Activated naive CD4-positive, alpha-beta T cell treated with anti-CD3 and anti-CD28 coated beads for 36 hours (primary cell): ENCODE measurements around the gene NUDT16L1. TPM values are rescaled to one million over a fixed set of nuclear protein-coding genes. Genes with fewer than 3 reads are reported as not detected.

Experiments used
- CTCF ChIA-PET: fragments of 350-600 bp; sonication (Branson Sonifier 250); formaldehyde crosslinking; loops from one replicate; lab custom pipeline; 2021; ENCODE audit warnings: antibody characterized with exemption; lab: Charles Lee
- DNase-seq: peaks from one replicate; pipeline ENCODE4 v3.0.0-alpha.2; 2020
- H3K27ac Mint-ChIP-seq: one replicate; pipeline ENCODE4 v1.8.0; 2021; ENCODE audit warnings: mild to moderate bottlenecking, mixed read lengths
- H3K27me3 Mint-ChIP-seq: one replicate; pipeline ENCODE4 v1.8.0; 2021; ENCODE audit warnings: low read depth, mixed read lengths
- H3K36me3 Mint-ChIP-seq: one replicate; pipeline ENCODE4 v1.8.0; 2021; ENCODE audit warnings: low read depth, mixed read lengths
- H3K4me1 Mint-ChIP-seq: one replicate; pipeline ENCODE4 v1.8.0; 2021; ENCODE audit warnings: low read depth, mixed read lengths
- H3K4me3 Mint-ChIP-seq: one replicate; pipeline ENCODE4 v1.8.0; 2021; ENCODE audit warnings: mild to moderate bottlenecking, moderate library complexity, mixed read lengths
- H3K9me3 Mint-ChIP-seq: one replicate; pipeline ENCODE4 v1.8.0; 2021; ENCODE audit warnings: mixed read lengths
- intact Hi-C: fragments of 100-400 bp; cut with micrococcal nuclease; formaldehyde crosslinking; loops from one replicate; pipeline ENCODE4 v1.15.1; 2023
- total RNA-seq, 2 experiments: library from RNA; stranded (reverse); gene quantifications; one replicate each; pipeline ENCODE4 v1.2.3, GENCODE V29; 2021

NUDT16L1 gene
- total RNA-seq, 2 experiments from 2014 or later = 20.0 to 20.7 TPM

DNA sequence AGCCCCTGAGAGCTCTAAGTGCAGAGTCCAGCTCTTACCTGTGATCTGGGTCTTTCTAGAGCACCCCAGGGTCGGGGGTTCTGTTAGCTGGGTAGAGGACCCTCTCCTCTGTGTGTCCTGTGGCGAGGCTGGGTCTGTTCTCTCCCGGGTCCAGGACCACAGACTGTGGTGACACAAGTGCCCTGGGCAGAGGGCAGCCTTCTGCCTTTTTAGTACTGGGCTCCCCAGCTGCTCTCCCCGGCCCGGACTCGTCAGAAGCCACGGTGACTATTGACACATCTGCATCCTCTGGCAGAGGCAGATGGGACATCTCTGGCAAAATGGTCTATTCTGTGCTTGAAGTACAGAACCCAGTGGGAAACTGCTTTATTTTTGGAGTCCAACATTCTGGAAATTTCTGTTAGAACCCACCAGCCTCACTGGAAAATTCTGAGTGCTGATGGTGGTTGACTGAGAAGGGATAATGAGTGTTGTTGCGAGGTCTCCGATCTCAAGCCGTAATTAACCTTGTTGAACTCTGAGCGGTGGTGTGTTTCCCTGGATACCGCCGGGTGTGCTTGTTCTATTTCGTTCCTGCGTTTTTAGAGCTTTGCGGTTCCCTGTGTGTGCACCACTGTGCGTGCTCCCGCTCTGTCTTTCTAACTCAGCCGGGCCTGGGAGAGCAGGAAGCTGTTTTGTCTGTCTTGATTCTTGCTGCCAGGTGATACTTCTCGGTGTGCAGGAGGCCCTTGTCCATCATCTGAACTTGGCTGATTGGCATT lies 26.0 kb upstream of the NUDT16L1 start:
- Mint-ChIP-seq H3K4me1 (peaks cover 33% of the 10 kb centered on the region), H3K4me3 (no peak overlapping the region), H3K27me3 (no peaks in the 10 kb centered on the region), H3K36me3 (peaks cover 10% of the 10 kb centered on the region), H3K9me3 (no peaks in the 10 kb centered on the region), H3K27ac (no peak overlapping the region)
- CTCF ChIA-PET = no interaction called here
- intact Hi-C loops = no loop called here
- DNase-seq = no peak

DNA sequence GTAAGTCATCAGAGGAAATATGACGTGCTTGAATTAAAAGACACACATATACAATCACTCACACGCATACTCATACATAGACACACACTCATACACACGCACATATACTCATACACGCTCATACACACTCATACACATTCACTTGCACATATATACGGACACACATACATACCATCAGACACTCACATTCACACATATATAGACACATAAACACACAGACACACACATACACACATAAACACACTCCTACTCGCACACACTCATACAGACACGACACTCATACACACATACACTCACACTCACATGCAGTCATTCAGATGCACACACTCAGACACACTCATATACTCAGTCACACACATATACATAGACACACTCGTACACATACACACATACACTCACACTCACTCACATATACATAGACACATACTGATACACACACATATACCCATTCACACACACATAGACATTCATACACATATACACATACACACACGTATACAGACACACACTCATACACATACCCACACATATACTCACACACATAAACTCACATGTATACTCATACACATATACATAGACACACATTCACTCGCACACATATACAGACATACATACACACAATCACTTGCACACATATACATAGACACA lies 24.9 kb upstream of the NUDT16L1 start:
- CTCF ChIA-PET = no interaction called here
- no peak overlapping the region for H3K4me3 Mint-ChIP-seq
- H3K27me3 Mint-ChIP-seq = no peaks in the 10 kb centered on the region
- no peak overlapping the region for H3K27ac Mint-ChIP-seq
- H3K9me3 Mint-ChIP-seq = no peaks in the 10 kb centered on the region
- peaks cover 10% of the 10 kb centered on the region for H3K36me3 Mint-ChIP-seq
- no peak for DNase-seq
- H3K4me1 Mint-ChIP-seq = peaks cover 24% of the 10 kb centered on the region
- intact Hi-C loops = no loop called here

DNA sequence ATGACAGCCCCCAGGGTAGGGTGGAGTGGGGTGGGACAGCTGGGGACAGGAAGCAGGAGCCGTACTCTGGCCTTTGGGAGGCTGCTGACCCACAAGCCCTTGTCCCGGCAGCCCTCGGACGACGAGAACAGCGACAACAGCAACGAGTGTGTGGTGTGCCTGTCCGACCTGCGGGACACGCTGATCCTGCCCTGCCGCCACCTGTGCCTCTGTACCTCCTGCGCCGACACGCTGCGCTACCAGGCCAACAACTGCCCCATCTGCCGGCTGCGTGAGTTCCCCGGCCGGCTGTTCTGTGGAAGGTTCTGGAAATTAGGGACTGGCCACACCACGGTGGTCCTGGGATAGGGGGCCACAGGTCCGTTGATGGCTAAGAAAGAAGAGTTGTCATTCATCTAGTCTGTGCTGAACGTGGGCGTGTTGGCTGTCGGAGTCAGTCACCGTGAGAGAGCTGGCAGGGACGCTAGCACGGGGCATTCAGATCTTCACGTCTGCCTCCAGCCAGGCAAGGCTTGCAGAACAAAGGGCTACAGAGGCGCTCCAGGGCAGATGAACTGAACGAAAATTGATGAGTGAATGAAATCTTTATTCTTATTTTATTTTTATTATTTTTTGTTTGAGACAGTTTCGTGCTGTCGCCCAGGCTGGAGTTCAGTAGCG lies 19.8 kb upstream of the NUDT16L1 start:
- Mint-ChIP-seq H3K9me3 (no peaks in the 10 kb centered on the region), H3K36me3 (peaks cover 9% of the 10 kb centered on the region), H3K27me3 (no peaks in the 10 kb centered on the region), H3K4me3 (no peak overlapping the region), H3K4me1 (peaks cover 21% of the 10 kb centered on the region), H3K27ac (no peak overlapping the region)
- DNase-seq = no peak
- intact Hi-C loops = no loop called here
- CTCF ChIA-PET = no interaction called here

DNA sequence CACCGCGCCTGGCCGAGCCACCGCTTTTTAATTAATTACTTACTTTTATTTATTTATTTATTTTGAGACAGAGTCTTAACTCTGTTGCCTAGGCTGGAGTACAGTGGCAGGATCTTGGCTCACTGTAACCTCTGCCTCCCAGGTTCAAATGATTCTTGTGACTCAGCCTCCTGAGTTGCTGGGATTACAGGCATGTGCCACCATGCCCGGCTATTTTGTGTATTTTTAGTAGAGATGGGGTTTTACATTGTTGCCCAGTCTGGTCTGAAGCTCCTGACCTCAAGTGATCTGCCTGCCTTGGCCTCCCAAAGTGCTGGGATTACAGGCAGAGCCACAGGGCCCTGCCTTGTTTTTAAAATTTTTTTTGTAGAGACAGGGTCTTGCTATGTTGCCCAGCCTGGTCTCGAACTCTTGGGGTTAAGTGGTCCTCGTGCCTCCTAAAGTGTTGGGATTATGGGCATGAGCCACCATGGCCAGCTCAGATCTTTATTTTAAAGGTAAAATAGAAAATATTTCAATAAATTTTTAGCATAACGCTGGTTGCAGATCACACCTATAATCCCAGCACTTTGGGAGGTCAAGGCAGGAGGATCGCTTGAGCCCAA lies 18.3 kb upstream of the NUDT16L1 start:
- DNase-seq = no peak
- CTCF ChIA-PET = no interaction called here
- Mint-ChIP-seq H3K36me3 (peaks cover 7% of the 10 kb centered on the region), H3K4me1 (peaks cover 21% of the 10 kb centered on the region), H3K27me3 (no peaks in the 10 kb centered on the region), H3K4me3 (peak overlapping the region; percentile 16), H3K27ac (peak overlapping the region; percentile 96), H3K9me3 (no peaks in the 10 kb centered on the region)
- intact Hi-C loops = loop anchor here (5.0 kb wide), 1 partner anchor 168 kb away; no protein-coding TSS in a partner anchor

DNA sequence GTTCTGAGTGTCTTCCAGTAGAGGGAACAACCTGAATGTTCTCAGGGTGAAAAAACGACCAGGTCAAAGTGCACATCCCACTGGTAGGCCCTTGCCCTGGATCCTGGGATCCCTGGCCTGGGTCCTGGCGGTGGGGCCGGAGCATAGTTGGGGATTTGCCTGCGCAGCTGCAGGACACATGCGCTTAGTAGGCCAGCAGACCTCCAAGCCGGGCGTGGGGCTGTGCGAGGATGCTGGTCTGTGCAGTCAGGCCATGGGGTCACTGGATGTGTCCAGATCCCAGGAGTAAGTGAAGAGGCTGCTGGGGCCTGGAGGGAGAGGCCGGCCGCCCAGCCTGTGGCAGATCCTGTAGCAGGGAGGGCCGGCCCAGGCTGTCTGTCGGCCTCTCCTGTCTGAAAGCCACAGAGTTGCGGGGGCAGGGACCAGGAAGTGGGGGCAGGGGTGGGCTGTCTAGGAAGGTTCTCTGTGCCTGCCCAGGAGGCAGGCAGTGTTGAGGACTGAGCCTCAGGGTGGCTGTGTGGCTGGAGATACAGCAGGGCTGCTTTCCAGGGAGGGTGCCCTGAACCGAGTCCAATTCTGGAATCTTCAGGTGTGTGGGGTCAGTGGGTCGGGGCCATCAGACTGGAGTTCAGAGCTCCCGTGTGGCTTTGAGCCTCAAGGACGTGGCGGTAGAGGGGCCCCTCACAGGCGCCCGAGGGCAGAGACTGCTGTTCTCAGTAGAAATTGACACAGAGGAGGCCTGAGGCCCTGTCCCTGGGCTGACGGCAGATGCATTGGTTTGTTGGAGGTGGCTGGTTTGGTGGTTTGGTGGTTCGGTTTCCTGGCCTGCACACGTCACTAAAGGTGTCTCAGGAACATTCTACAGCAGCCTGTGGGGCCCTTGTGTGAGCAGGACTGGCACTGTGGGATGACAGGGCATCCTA lies 17.2 kb upstream of the NUDT16L1 start:
- intact Hi-C loops = loop anchor here (1.0 to 5.0 kb wide), 4 partner anchors 11 to 169 kb away; partner anchors contain the start of gene NUDT16L1
- no peaks in the 10 kb centered on the region for H3K27me3 Mint-ChIP-seq
- H3K4me3 Mint-ChIP-seq = peak overlapping the region; percentile 53
- CTCF ChIA-PET = interaction anchor here (1.1 kb wide), 1 partner anchor 25 kb away, joined by 7 read pairs; no protein-coding TSS in a partner anchor
- peak; percentile 89 for DNase-seq
- no peaks in the 10 kb centered on the region for H3K9me3 Mint-ChIP-seq
- H3K4me1 Mint-ChIP-seq = peaks cover 21% of the 10 kb centered on the region
- peaks cover 7% of the 10 kb centered on the region for H3K36me3 Mint-ChIP-seq
- H3K27ac Mint-ChIP-seq = peak overlapping the region; percentile 96

DNA sequence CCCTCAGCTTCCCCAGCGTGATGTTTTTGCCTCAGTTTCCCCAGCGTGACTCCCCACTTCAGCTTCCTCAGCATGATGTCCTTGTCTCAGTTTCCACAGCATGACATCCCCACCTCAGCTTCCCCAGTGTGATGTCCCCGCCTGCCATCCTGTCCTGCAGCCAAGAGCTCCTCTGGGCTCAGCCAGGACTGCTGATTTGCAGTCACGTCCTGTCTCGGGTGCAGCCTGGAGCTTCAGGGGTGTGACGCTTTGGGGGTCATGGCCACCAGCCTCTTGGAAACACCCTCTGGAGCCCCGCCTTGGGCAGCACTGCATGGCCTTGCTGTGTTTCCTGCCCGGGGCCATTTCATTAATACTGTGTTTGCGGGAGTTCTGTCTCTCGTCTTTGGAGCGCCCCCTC lies 16.5 kb upstream of the NUDT16L1 start:
- CTCF ChIA-PET = interaction anchor here (1.1 kb wide), 1 partner anchor 26 kb away, joined by 7 read pairs; no protein-coding TSS in a partner anchor
- H3K36me3 Mint-ChIP-seq = peaks cover 9% of the 10 kb centered on the region
- H3K4me1 Mint-ChIP-seq = peaks cover 26% of the 10 kb centered on the region
- intact Hi-C loops = loop anchor here (1.0 to 5.0 kb wide), 4 partner anchors 12 to 170 kb away; partner anchors contain the start of gene NUDT16L1
- H3K9me3 Mint-ChIP-seq = no peaks in the 10 kb centered on the region
- H3K27ac Mint-ChIP-seq = peak overlapping the region; percentile 96
- peak overlapping the region; percentile 53 for H3K4me3 Mint-ChIP-seq
- no peaks in the 10 kb centered on the region for H3K27me3 Mint-ChIP-seq
- DNase-seq = peak; percentile 17

DNA sequence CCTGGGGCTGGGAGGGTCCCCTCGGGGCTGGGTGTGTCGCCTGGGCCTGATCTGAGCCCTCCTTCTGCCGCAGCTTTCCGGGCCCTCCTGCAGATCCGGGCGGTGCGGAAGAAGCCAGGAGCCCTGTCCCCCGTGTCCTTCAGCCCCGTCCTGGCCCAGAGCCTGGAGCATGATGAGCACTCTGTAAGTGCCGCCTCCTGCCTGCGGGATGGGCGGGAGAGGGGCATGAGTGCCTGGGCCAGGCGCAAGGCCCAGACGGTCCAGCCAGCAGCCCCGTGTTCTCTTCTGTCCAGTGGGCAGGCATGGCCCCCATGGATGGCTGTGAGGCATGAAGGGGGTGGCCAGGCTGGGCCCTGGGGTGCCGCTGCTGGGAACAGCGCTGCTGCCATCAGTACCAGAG lies 16.0 kb upstream of the NUDT16L1 start:
- H3K36me3 Mint-ChIP-seq = peaks cover 9% of the 10 kb centered on the region
- CTCF ChIA-PET = no interaction called here
- no peaks in the 10 kb centered on the region for H3K9me3 Mint-ChIP-seq
- H3K4me3 Mint-ChIP-seq = no peak overlapping the region
- no peak for DNase-seq
- H3K27ac Mint-ChIP-seq = no peak overlapping the region
- H3K27me3 Mint-ChIP-seq = no peaks in the 10 kb centered on the region
- H3K4me1 Mint-ChIP-seq = peaks cover 26% of the 10 kb centered on the region
- intact Hi-C loops = loop anchor here (2.0 to 5.0 kb wide), 2 partner anchors 17 to 170 kb away; no protein-coding TSS in a partner anchor

DNA sequence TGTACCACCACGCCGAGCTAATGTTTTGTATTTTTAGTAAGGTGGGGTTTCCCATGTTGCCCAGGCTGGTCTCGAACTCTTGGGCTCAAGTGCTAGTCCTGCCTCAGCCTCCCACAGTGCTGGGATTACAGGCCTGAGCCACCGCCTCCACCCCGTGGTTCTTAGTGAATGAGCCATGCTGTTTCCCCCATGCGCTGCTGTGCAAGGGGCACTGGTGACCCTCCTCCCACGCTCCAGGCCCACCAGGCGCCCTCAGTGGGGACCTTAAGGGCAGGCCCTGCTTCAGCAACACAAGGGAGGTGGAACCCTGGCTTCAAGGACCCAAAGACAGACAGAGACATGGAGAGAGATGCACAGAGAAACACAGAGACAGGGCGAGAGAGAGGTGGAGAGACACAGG lies 15.4 kb upstream of the NUDT16L1 start:
- Mint-ChIP-seq H3K36me3 (peaks cover 9% of the 10 kb centered on the region), H3K27ac (peak overlapping the region; percentile 32), H3K9me3 (no peaks in the 10 kb centered on the region), H3K4me3 (no peak overlapping the region), H3K27me3 (no peaks in the 10 kb centered on the region), H3K4me1 (peaks cover 26% of the 10 kb centered on the region)
- no peak for DNase-seq
- intact Hi-C loops = loop anchor here (2.0 to 5.0 kb wide), 2 partner anchors 17 to 171 kb away; no protein-coding TSS in a partner anchor
- CTCF ChIA-PET = no interaction called here

DNA sequence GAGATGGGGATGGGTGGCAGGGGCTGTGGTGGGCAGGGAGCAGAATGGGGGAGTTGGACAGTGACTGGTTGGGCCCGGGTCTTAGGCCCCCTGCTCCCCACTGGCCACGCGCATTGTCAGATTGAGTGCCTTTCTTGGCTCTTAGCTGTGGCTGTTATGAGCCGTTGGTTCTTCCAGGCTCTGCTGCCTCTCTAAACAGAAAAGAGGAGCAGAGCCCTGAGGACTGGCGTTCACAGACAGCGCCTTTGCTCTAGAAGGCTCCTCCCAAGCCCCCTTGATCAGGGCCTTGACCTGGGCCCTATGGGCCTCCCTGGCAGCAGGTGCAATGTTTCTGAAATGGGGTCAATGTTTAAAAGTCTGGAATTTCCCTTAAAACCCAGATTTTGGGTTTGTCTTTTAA lies 14.8 kb upstream of the NUDT16L1 start:
- peaks cover 26% of the 10 kb centered on the region for H3K4me1 Mint-ChIP-seq
- CTCF ChIA-PET = no interaction called here

DNA sequence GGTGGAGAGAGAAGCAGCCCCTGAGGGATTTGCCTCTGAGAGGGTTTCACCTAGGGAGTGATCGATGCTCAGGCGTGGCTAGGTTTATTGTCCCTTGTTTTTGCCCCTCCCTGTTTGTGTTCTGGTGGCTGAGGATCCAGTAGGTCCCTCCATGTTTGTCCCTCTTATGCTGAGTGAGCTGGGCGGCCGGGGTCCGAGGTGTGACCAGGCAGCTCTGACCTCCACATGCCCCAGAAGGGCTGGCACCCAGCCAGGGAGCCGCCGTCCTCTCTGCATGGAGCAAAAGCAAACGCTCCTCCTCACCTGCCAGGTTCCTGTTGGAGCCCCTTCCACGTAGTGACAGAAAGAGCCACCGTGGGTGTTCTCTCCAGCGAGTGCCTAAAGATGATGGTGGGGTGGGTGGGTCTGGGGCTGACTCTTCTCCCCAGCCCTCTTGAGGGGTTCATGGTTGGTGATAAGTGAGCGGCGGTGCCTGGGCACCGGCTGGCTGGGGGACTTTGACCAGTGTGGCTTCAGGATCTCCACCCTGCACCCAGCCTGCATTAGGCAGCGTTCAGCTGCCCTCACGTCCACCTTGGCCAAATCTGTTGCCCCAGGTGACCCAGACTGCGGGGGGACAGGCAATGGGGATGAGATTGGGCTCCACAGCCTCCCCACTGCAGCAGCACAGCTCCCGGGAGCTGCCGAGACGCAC lies 14.1 kb upstream of the NUDT16L1 start:
- no peak for DNase-seq
- peaks cover 6% of the 10 kb centered on the region for H3K36me3 Mint-ChIP-seq
- no peaks in the 10 kb centered on the region for H3K9me3 Mint-ChIP-seq
- CTCF ChIA-PET = no interaction called here
- peaks cover 26% of the 10 kb centered on the region for H3K4me1 Mint-ChIP-seq
- H3K27ac Mint-ChIP-seq = no peak overlapping the region
- intact Hi-C loops = loop anchor here (5.0 kb wide), 1 partner anchor 172 kb away; no protein-coding TSS in a partner anchor
- no peaks in the 10 kb centered on the region for H3K27me3 Mint-ChIP-seq
- H3K4me3 Mint-ChIP-seq = no peak overlapping the region

More for the DNA sequence above, 14.8 kb upstream of the NUDT16L1 start:
- intact Hi-C loops = loop anchor here (5.0 kb wide), 1 partner anchor 171 kb away; no protein-coding TSS in a partner anchor
- no peak overlapping the region for H3K4me3 Mint-ChIP-seq
- DNase-seq = no peak
- peak overlapping the region; percentile 32 for H3K27ac Mint-ChIP-seq
- peaks cover 8% of the 10 kb centered on the region for H3K36me3 Mint-ChIP-seq
- H3K9me3 Mint-ChIP-seq = no peaks in the 10 kb centered on the region
- H3K27me3 Mint-ChIP-seq = no peaks in the 10 kb centered on the region
